ENCODE data around the gene SEH1L.

SEH1L gene

GRCh38 chr18:13026583-13027270 is 78.9 kb downstream of the SEH1L start:
- no peak overlapping the region for H3K4me3 ChIP-seq (ENCODE audit: control insufficient read depth, low read depth, low read length)
- DNase-seq (ENCODE audit: low read depth): no peak
- no peak for TF ChIP-seq CTCF (IDR thresholded peaks at IDR 0.05; ENCODE audit: control insufficient read depth, insufficient read depth, low read depth, low read length, missing control alignments)

- DNase-seq (ENCODE audit: low read depth): no peak
Measured at GRCh38 chr18:13028869-13029268, 81.1 kb downstream of the SEH1L start.

GRCh38 chr18:13032173-13032572 is 84.4 kb downstream of the SEH1L start:
- TF ChIP-seq CTCF (IDR thresholded peaks at IDR 0.05; ENCODE audit: control insufficient read depth, insufficient read depth, low read depth, low read length, missing control alignments): no peak
- no peak for DNase-seq (ENCODE audit: low read depth)
- no peak overlapping the region for H3K4me3 ChIP-seq (ENCODE audit: control insufficient read depth, low read depth, low read length)

More at GRCh38 chr18:13028869-13029268, 81.1 kb downstream of the SEH1L start:
- TF ChIP-seq CTCF (IDR thresholded peaks at IDR 0.05; ENCODE audit: control insufficient read depth, insufficient read depth, low read depth, low read length, missing control alignments): no peak
- H3K4me3 ChIP-seq (ENCODE audit: control insufficient read depth, low read depth, low read length): no peak overlapping the region

- no peak for DNase-seq (ENCODE audit: low read depth)
- H3K4me3 ChIP-seq (ENCODE audit: control insufficient read depth, low read depth, low read length): no peak overlapping the region
- TF ChIP-seq CTCF (IDR thresholded peaks at IDR 0.05; ENCODE audit: control insufficient read depth, insufficient read depth, low read depth, low read length, missing control alignments): no peak
Measured at GRCh38 chr18:13035249-13035914, 87.6 kb downstream of the SEH1L start.

GRCh38 chr18:13036622-13037320 is 89.0 kb downstream of the SEH1L start:
- no peak overlapping the region for H3K4me3 ChIP-seq (ENCODE audit: control insufficient read depth, low read depth, low read length)
- DNase-seq (ENCODE audit: low read depth): peak; percentile 5
- TF ChIP-seq CTCF (IDR thresholded peaks at IDR 0.05; ENCODE audit: control insufficient read depth, insufficient read depth, low read depth, low read length, missing control alignments): no peak

Data from AG09309 (cell line).